H9 (cell line): ENCODE data around the gene NTMT1. TPM values are rescaled to one million over a fixed set of nuclear protein-coding genes. Genes with fewer than 3 reads are reported as not detected.

Experiments
- DNase-seq: peaks from one replicate; pipeline ENCODE4 v3.0.0-alpha.2; 2017
- H2AFZ ChIP-seq: one replicate; pipeline ENCODE4 v1.6.1; 2013; ENCODE audit warnings: mild to moderate bottlenecking, low read length, control low read depth, moderate library complexity
- H2AK5ac ChIP-seq: 2 replicates; pipeline ENCODE4 v1.6.1; 2013; ENCODE audit warnings: low read length, control low read depth, mixed read lengths; ENCODE audit not compliant: insufficient read length
- H2BK120ac ChIP-seq: one replicate; pipeline ENCODE4 v1.6.1; 2013; ENCODE audit warnings: low read depth, mild to moderate bottlenecking, low read length, control low read depth, inconsistent platforms; ENCODE audit not compliant: poor library complexity, severe bottlenecking
- H2BK12ac ChIP-seq: 2 replicates; pipeline ENCODE4 v1.6.1; 2013; ENCODE audit warnings: low read length, control low read depth, mixed read lengths, low read depth; ENCODE audit not compliant: insufficient read length
- H2BK15ac ChIP-seq: 2 replicates; pipeline ENCODE4 v1.6.1; 2013; ENCODE audit warnings: low read depth, low read length, control low read depth
- H2BK20ac ChIP-seq: one replicate; pipeline ENCODE4 v1.6.1; 2013; ENCODE audit warnings: low read depth, mild to moderate bottlenecking, low read length, control low read depth, inconsistent platforms; ENCODE audit not compliant: poor library complexity, severe bottlenecking
- H2BK5ac ChIP-seq: 2 replicates; pipeline ENCODE4 v1.6.1; 2013; ENCODE audit warnings: low read length, control low read depth, mixed read lengths; ENCODE audit not compliant: insufficient read length
- H3K14ac ChIP-seq: 2 replicates; pipeline ENCODE4 v1.6.1; 2013; ENCODE audit warnings: low read length, control low read depth; ENCODE audit not compliant: insufficient read depth
- H3K18ac ChIP-seq: 2 replicates; pipeline ENCODE4 v1.6.1; 2013; ENCODE audit warnings: low read depth, mild to moderate bottlenecking, mixed read lengths, low read length, control low read depth; ENCODE audit not compliant: insufficient read length
- H3K23ac ChIP-seq: 2 replicates; pipeline ENCODE4 v1.6.1; 2013; ENCODE audit warnings: low read length, control low read depth, mixed read lengths, low read depth; ENCODE audit not compliant: insufficient read length
- H3K23me2 ChIP-seq: 2 replicates; pipeline ENCODE4 v1.6.1; 2013; ENCODE audit warnings: low read depth, mild to moderate bottlenecking, mixed read lengths, low read length, control low read depth; ENCODE audit not compliant: insufficient read length, poor library complexity, severe bottlenecking
- H3K27ac ChIP-seq: 2 replicates; pipeline ENCODE4 v1.5.1; 2013; ENCODE audit warnings: low read length, control low read depth, mixed read lengths, low read depth; ENCODE audit not compliant: insufficient read length
- H3K27me3 ChIP-seq: 2 replicates; pipeline ENCODE4 v1.6.1; 2013; ENCODE audit warnings: low read length, control low read depth, inconsistent platforms; ENCODE audit not compliant: insufficient read depth
- H3K4ac ChIP-seq: 2 replicates; pipeline ENCODE4 v1.6.1; 2013; ENCODE audit warnings: low read depth, mild to moderate bottlenecking, control low read depth, inconsistent platforms, low read length, moderate library complexity
- H3K4me1 ChIP-seq: 2 replicates; pipeline ENCODE4 v1.6.1; 2013; ENCODE audit warnings: low read length, control low read depth, inconsistent platforms; ENCODE audit not compliant: insufficient read depth
- H3K4me2 ChIP-seq: 2 replicates; pipeline ENCODE4 v1.6.1; 2013; ENCODE audit warnings: low read length, control low read depth, mixed read lengths; ENCODE audit not compliant: insufficient read length, insufficient read depth
- H3K56ac ChIP-seq: 2 replicates; pipeline ENCODE4 v1.6.1; 2013; ENCODE audit warnings: low read depth, mild to moderate bottlenecking, mixed read lengths, low read length, control low read depth; ENCODE audit not compliant: insufficient read length
- H3K79me1 ChIP-seq: 2 replicates; pipeline ENCODE4 v1.6.1; 2013; ENCODE audit warnings: low read depth, mild to moderate bottlenecking, moderate library complexity, low read length, control low read depth, inconsistent platforms; ENCODE audit not compliant: insufficient read depth, poor library complexity, severe bottlenecking
- H3K79me2 ChIP-seq: 2 replicates; pipeline ENCODE4 v1.6.1; 2013; ENCODE audit warnings: low read length, control low read depth, inconsistent platforms; ENCODE audit not compliant: insufficient read depth
- H3K9ac ChIP-seq: 2 replicates; pipeline ENCODE4 v1.6.1; 2013; ENCODE audit warnings: low read length, control low read depth, mixed read lengths; ENCODE audit not compliant: insufficient read length; ENCODE audit errors: extremely low read depth
- H3K9me3 ChIP-seq: one replicate; pipeline ENCODE4 v1.6.1; 2013; ENCODE audit warnings: low read depth, low read length, inconsistent platforms; ENCODE audit not compliant: control insufficient read depth
- H3T11ph ChIP-seq: one replicate; pipeline ENCODE4 v1.6.1; 2013; ENCODE audit warnings: mild to moderate bottlenecking, low read length, control low read depth, inconsistent platforms
- H4K20me1 ChIP-seq: one replicate; pipeline ENCODE4 v1.6.1; 2013; ENCODE audit not compliant: control insufficient read depth, insufficient read length, insufficient read depth
- H4K5ac ChIP-seq: 2 replicates; pipeline ENCODE4 v1.6.1; 2013; ENCODE audit warnings: low read depth, mild to moderate bottlenecking, mixed read lengths, low read length, control low read depth; ENCODE audit not compliant: insufficient read length
- H4K8ac ChIP-seq: replicated peaks from 2 replicates; pipeline ENCODE4 v1.6.1; 2013; ENCODE audit warnings: low read length, control low read depth, mixed read lengths, low read depth; ENCODE audit not compliant: insufficient read length
- H4K91ac ChIP-seq: 2 replicates; pipeline ENCODE4 v1.6.1; 2013; ENCODE audit warnings: low read depth, mild to moderate bottlenecking, moderate library complexity, mixed read lengths, low read length, control low read depth; ENCODE audit not compliant: insufficient read length
- H3K27ac Mint-ChIP-seq, 3 experiments: 2 replicates in 2 of 3; 3 replicates in 1 of 3; pipeline ENCODE4 v1.8.0; 2020 to 2021; ENCODE audit warnings: mixed read lengths in 3 of 3, mild to moderate bottlenecking in 1 of 3, moderate library complexity in 1 of 3
- H3K27me3 Mint-ChIP-seq: 2 replicates; pipeline ENCODE4 v1.8.0; 2021; ENCODE audit warnings: low read depth, mild to moderate bottlenecking, moderate library complexity, mixed read lengths
- H3K36me3 Mint-ChIP-seq, 3 experiments: 2 replicates in 2 of 3; 3 replicates in 1 of 3; pipeline ENCODE4 v1.8.0; 2020 to 2021; ENCODE audit warnings: low read depth in 3 of 3, mixed read lengths in 3 of 3; ENCODE audit not compliant: insufficient read depth in 1 of 3
- H3K4me1 Mint-ChIP-seq, 2 experiments: 2 replicates each; pipeline ENCODE4 v1.8.0; 2020; ENCODE audit warnings: mixed read lengths in 2 of 2
- H3K4me3 Mint-ChIP-seq, 2 experiments: 2 replicates in 1 of 2; 3 replicates in 1 of 2; pipeline ENCODE4 v1.8.0; 2020 to 2021; ENCODE audit warnings: mild to moderate bottlenecking in 2 of 2, mixed read lengths in 2 of 2, moderate library complexity in 1 of 2
- H3K9me3 Mint-ChIP-seq, 2 experiments: 2 replicates in 1 of 2; 3 replicates in 1 of 2; pipeline ENCODE4 v1.8.0; 2020; ENCODE audit warnings: mild to moderate bottlenecking in 2 of 2, mixed read lengths in 2 of 2, moderate library complexity in 1 of 2
- CTCF ChIP-seq: fragments of 200-600 bp; sonication (generic); conservative IDR thresholded peaks from 3 replicates; pipeline ENCODE4 v1.8.0; 2021; ENCODE audit warnings: antibody characterized with exemption, mild to moderate bottlenecking
- WGBS: extraction: QIAGEN DNeasy Blood & Tissue Kit; methylation state at CpG from one replicate; pipeline ENCODE4 v1.1.7; 2013; ENCODE audit warnings: missing lambda C conversion rate, low lambda C conversion rate, mixed read lengths; ENCODE audit not compliant: insufficient read length; ENCODE audit errors: extremely low coverage; 5-methylcytosine and 5-hydroxymethylcytosine counted together
- total RNA-seq: library from RNA; stranded (reverse); gene quantifications from 2 replicates; pipeline ENCODE4 v1.2.1, GENCODE V29; 2021

The NTMT1 gene
- total RNA-seq, 1 experiment from 2014 or later: 57.9 TPM

- no peaks in the 10 kb centered on the region for H3K79me2 ChIP-seq
- Mint-ChIP-seq H3K4me3 (no peak overlapping the region), H3K27me3 (peaks cover 38% of the 10 kb centered on the region), H3K9me3 (no peaks in the 10 kb centered on the region), H3K36me3 (no peaks in the 10 kb centered on the region), H3K27ac (no peak overlapping the region), H3K4me1 (peaks cover 31 to 46% of the 10 kb centered on the region in 2 experiments)
- H4K8ac ChIP-seq: no peak overlapping the region
- no peak overlapping the region for H3T11ph ChIP-seq
- H3K27me3 ChIP-seq: no peaks in the 10 kb centered on the region
- no peak overlapping the region for H4K91ac ChIP-seq
- no peaks in the 10 kb centered on the region for H3K23me2 ChIP-seq
- no CpG with 5 or more reads among the region's 1 CpG for WGBS
- TF ChIP-seq CTCF: no peak
- H3K27ac ChIP-seq: no peak overlapping the region
- H3K18ac ChIP-seq: no peak overlapping the region
- no peaks in the 10 kb centered on the region for H3K79me1 ChIP-seq
- DNase-seq: no peak
- H3K4ac ChIP-seq: no peak overlapping the region
- no peak overlapping the region for H3K9ac ChIP-seq
- no peak overlapping the region for H2BK15ac ChIP-seq
- H4K20me1 ChIP-seq: no peaks in the 10 kb centered on the region
- no peak overlapping the region for H2BK20ac ChIP-seq
- H3K56ac ChIP-seq: no peak overlapping the region
- H2BK5ac ChIP-seq: no peak overlapping the region
- no peaks in the 10 kb centered on the region for H3K4me1 ChIP-seq
- no peaks in the 10 kb centered on the region for H3K9me3 ChIP-seq
- H2BK12ac ChIP-seq: no peak overlapping the region
- no peak overlapping the region for H4K5ac ChIP-seq
- H2AK5ac ChIP-seq: no peak overlapping the region
- no peak overlapping the region for H3K4me2 ChIP-seq
- no peak overlapping the region for H2AFZ ChIP-seq
- no peak overlapping the region for H3K14ac ChIP-seq
- no peak overlapping the region for H2BK120ac ChIP-seq
- no peak overlapping the region for H3K23ac ChIP-seq
Observed at GRCh38 chr9:129585352-129585751, 40.6 kb upstream of the NTMT1 start.
